Nephron progenitor cell (in vitro differentiated cells): ENCODE measurements around the gene PIK3R6.

Experiments used
- DNase-seq: peaks from one replicate; pipeline ENCODE4 v3.0.0; 2021
- H3K27ac Mint-ChIP-seq: 2 replicates; pipeline ENCODE4 v1.8.0; 2021; ENCODE audit warnings: mild to moderate bottlenecking, moderate library complexity, mixed read lengths
- H3K27me3 Mint-ChIP-seq: 2 replicates; pipeline ENCODE4 v1.8.0; 2021; ENCODE audit warnings: mild to moderate bottlenecking, low read depth, mixed read lengths; ENCODE audit not compliant: poor library complexity
- H3K36me3 Mint-ChIP-seq: 2 replicates; pipeline ENCODE4 v1.8.0; 2021; ENCODE audit warnings: low read depth, mixed read lengths
- H3K4me1 Mint-ChIP-seq: 2 replicates; pipeline ENCODE4 v1.8.0; 2021; ENCODE audit warnings: mixed read lengths
- H3K4me3 Mint-ChIP-seq: 2 replicates; pipeline ENCODE4 v1.8.0; 2021; ENCODE audit warnings: mild to moderate bottlenecking, moderate library complexity, mixed read lengths
- H3K9me3 Mint-ChIP-seq: 2 replicates; pipeline ENCODE4 v1.8.0; 2021; ENCODE audit warnings: mild to moderate bottlenecking, moderate library complexity, mixed read lengths
- CTCF ChIP-seq: fragments of 200-600 bp; sonication (generic); IDR thresholded peaks from 2 replicates; pipeline ENCODE4 v1.5.0; 2021; ENCODE audit warnings: antibody characterized with exemption

PIK3R6 gene

DNA sequence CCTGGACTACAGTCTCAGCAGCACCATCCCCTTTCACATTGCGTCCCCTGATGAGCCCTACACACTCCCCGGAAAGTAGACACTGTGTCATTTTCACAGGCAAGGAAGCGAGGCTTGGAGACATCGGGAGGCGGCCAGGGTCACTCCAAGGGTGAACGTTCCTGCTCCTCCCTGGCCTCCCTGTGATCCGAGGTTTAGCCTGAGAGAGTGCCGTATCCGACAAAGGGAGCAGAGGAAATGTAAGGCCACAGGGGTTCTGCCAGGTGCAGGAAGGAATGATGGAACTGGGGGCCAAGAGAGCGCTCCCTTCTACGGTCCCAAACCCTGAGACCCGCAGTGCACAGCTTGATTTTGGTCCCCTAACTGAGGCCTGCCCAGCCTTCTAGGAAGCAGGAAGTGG is 8.0 kb upstream of the PIK3R6 start:
- Mint-ChIP-seq H3K4me1 (peaks cover 49% of the 10 kb centered on the region), H3K9me3 (peaks cover 3% of the 10 kb centered on the region), H3K4me3 (no peak overlapping the region), H3K36me3 (no peaks in the 10 kb centered on the region), H3K27me3 (peaks cover 11% of the 10 kb centered on the region), H3K27ac (no peak overlapping the region)
- no peak for DNase-seq
- no peak for TF ChIP-seq CTCF

DNA sequence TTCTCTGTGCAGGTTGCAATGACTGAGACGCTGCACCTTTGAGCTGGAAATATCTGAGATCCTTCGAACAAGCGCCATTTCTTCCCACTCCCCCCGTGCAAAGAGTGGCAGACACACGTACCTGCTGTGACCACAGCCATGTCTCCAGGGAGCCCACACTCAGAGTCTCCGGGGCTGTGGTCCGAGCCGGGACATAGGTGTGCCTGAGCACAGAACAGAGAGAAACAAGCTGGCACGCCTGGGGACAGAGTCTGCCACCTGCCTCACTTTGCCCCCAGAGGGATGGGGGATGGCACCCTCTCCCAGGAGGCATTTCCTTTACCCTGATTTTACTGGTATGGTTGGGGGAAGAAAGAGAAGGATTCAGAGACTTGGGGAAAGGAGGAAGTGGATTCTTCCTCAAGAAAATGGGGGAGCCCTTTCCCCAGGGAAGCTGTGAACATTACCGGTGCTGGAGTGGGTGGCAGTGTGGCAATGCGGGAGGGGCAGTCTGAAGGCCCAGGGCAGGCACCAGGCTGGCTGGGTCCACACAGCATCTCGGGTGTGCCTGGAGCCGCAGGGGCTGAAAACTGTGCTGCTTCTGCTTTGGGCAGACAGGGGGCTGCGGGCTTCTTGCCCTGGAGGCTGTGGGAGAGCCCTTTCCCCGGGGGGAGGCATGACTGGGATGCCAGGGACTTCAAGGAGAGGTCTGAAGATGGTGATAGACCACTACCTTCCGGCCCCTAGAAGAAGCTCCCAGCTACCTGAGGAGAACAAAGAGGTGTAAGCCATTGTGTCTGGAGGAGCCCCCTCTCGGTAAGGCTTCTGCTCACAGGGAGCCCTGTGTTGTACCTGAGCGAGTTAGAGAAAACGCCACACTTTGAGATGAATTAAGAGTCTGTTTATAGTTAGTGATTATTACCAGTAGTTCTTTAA is 6.6 kb upstream of the PIK3R6 start:
- H3K36me3 Mint-ChIP-seq, result no peaks in the 10 kb centered on the region
- H3K9me3 Mint-ChIP-seq, result peaks cover 3% of the 10 kb centered on the region
- peaks cover 18% of the 10 kb centered on the region for H3K27me3 Mint-ChIP-seq
- no peak overlapping the region for H3K4me3 Mint-ChIP-seq
- no peak for DNase-seq
- no peak for TF ChIP-seq CTCF
- H3K27ac Mint-ChIP-seq, result no peak overlapping the region
- H3K4me1 Mint-ChIP-seq, result peaks cover 41% of the 10 kb centered on the region

- no peak for DNase-seq
- Mint-ChIP-seq H3K4me3 (no peak overlapping the region), H3K4me1 (peaks cover 46% of the 10 kb centered on the region), H3K9me3 (peaks cover 3% of the 10 kb centered on the region), H3K27ac (peak overlapping the region; percentile 62), H3K36me3 (no peaks in the 10 kb centered on the region), H3K27me3 (peaks cover 17% of the 10 kb centered on the region)
- TF ChIP-seq CTCF, result no peak
Measured at GRCh38 chr17:8872705-8873435, 5.4 kb upstream of the PIK3R6 start.

DNA sequence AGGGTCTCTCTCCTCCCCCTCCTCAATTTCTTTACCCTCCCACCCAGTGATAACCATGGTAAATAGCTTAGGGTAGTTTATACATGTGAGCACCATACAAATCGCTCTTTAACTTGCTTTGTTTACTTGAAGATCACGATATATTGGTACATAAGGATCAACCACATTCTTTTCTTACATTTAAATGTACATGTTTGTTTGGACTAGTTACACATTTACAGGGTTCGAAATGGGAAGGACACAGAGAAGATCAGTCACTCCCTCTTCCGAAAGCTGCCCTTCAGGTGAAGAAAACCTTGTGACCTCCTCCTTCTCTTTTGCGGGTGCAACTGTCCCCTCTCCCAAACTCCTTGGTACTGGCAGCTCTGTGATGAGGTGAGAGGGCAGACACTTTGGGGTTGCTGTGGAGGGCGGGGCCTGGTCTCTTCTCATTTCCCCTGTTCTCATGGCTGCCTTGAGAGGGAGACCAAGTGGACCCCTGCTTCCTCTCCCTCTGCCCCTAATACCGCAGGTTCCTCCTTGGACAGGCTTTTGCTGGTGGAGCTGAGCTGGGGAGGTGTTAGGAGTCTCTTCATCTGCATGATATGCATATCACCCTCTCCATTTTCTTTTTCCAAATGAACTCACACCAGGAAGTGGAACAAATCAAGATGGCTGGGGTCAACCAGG is 4.7 kb upstream of the PIK3R6 start:
- no peak for TF ChIP-seq CTCF
- peaks cover 53% of the 10 kb centered on the region for H3K4me1 Mint-ChIP-seq
- peaks cover 3% of the 10 kb centered on the region for H3K9me3 Mint-ChIP-seq
- no peak for DNase-seq
- H3K36me3 Mint-ChIP-seq, result no peaks in the 10 kb centered on the region
- H3K27ac Mint-ChIP-seq, result no peak overlapping the region
- H3K4me3 Mint-ChIP-seq, result no peak overlapping the region
- peaks cover 17% of the 10 kb centered on the region for H3K27me3 Mint-ChIP-seq

GRCh38 chr17:8871081-8871581 is 3.7 kb upstream of the PIK3R6 start:
- Mint-ChIP-seq H3K27me3 (peaks cover 22% of the 10 kb centered on the region), H3K4me3 (no peak overlapping the region), H3K27ac (no peak overlapping the region), H3K9me3 (peaks cover 3% of the 10 kb centered on the region), H3K4me1 (peaks cover 53% of the 10 kb centered on the region), H3K36me3 (no peaks in the 10 kb centered on the region)
- no peak for TF ChIP-seq CTCF
- no peak for DNase-seq
